NCI-H187 treated with DMSO at 0.1 percent for 48 hours (cell line): Measurements from ENCODE around the gene ZNF662.
A peak's percentile ranks its signal among the peaks of the same experiment; 100 is the strongest.
"Not testable (repeated sequence)": the region's sequence is repeated elsewhere in the genome, so short reads cannot be mapped to it uniquely, and the experiment has no call there.

Experiments used
- DNase-seq: peaks from one replicate; lab custom pipeline; 2025; lab: John Stamatoyannopoulos, UW

The ZNF662 gene

DNA sequence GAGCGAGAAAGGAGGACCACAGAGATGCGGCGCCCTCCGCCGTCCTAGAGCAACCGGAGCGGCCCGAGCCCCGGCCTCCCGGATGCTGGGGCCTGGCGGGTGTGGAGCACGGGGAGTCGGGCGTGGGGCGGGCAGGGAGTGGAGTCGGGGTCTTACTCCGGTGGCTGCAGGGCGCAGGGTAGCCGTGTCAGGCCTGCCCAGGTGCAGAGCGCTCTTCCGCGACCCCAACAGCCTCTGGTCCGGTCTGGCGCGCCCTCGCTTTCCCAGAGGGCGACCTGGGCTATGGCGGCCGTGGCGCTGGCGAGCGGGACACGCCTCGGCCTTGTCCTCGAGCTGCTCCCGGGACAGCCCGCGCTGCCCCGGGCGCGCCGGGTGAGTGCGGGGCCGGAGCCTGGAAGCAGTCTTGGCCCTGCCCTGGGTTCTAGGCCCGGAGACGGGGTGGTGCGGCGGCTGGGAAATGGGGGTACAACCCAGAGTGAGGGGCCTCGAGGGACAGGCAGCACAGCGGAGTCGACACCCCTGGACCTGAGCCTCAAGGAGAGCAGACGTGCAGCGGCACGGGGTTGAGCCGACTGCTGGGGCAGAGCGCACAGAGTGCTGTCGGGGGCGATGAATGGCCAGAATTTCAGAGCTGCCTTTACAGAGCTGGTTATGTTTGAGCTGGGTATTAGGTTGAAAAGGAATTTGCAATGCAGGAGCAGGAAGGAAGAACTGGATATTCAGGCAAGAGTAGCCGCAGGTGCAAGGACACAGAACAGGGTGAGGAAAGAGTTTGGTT lies at the start of gene ZNF662:
TSS of gene ZNF662 (plus strand) at position 73 of the 778 bp plus-strand sequence. CDS start 1,973 bp downstream, outside the sequence.
- DNase-seq: no peak

DNA sequence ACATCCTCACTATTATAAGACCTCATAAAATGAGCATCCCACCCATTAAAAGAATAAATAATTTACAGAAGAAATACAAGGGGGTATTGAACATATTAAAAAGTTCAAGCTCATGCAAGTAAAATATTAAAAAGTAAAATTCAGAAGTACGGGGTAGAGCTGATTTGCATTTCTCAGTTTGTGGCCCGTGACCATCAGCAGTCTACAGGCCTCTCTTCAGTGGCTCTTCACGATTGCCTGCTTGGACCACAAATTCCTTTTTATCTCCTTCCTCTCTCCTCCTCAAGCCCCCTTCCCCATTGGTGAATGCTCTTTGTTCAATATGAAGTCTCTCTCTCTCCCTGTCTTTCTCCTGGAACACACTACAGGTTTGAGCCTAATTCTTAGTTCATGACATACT lies 49.4 kb upstream of the ZNF662 start:
- no peak for DNase-seq

DNA sequence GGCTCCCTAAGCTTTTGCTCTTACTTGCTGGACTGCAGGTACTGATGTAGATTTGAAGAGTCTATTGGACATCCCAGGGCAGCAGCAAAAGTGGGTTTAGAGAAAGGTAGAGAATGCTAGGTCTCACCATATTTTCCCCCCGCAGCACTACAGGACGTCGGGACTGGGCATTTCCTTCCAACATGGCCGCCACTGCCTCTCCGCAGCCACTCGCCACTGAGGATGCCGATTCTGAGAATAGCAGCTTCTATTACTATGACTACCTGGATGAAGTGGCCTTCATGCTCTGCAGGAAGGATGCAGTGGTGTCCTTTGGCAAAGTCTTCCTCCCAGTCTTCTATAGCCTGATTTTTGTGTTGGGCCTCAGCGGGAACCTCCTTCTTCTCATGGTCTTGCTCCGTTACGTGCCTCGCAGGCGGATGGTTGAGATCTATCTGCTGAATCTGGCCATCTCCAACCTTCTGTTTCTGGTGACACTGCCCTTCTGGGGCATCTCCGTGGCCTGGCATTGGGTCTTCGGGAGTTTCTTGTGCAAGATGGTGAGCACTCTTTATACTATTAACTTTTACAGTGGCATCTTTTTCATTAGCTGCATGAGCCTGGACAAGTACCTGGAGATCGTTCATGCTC lies 41.5 kb upstream of the ZNF662 start:
- no peak for DNase-seq

DNA sequence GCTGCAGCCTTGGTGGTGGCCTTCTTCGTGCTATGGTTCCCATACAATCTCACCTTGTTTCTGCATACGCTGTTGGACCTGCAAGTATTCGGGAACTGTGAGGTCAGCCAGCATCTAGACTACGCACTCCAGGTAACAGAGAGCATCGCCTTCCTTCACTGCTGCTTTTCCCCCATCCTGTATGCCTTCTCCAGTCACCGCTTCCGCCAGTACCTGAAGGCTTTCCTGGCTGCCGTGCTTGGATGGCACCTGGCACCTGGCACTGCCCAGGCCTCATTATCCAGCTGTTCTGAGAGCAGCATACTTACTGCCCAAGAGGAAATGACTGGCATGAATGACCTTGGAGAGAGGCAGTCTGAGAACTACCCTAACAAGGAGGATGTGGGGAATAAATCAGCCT lies 40.7 kb upstream of the ZNF662 start:
- no peak for DNase-seq

DNA sequence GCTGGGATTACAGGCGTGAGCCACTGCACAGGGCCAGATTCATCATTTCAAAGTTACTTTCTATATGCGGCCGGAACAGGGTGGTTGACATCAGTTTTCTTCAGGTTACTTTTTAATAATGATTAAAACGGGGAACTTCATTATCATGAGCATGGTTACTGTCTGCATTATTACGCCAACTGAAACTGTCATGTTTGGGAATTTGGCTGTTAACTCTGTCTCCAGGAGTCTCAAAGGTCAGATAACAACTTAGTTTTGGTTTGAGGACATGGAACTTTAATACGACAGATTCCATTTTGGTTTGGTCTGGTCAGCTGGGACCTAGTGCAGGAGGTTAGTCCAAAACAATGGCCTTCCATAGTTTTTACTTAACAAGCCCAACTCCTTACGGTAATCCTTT lies 38.8 kb upstream of the ZNF662 start:
- DNase-seq: no peak

DNA sequence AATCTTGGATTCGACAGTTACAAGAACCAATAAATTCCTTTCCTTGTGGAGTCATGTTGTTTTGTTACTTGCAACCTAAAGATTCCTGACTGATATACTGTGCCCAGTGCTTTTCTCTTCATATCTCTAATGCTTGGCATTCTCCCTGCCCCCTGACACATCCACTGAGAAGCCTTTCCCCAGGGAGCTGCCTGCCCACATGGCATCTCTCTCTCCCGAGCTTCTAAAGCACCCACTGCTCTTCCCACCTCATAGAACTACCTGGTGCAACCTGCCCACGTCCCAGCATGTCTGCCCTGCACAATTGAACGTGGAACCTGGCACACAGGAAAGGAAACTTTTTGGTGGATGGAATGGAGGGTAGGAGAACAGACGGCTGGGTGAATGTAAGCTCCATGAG lies 37.1 kb upstream of the ZNF662 start:
- no peak for DNase-seq

GRCh38 chr3:42871592-42872196 lies 34.2 kb upstream of the ZNF662 start:
- no peak for DNase-seq

- no peak for DNase-seq
Observed at GRCh38 chr3:42872718-42873117, 33.2 kb upstream of the ZNF662 start.

GRCh38 chr3:42873221-42873982 lies 32.5 kb upstream of the ZNF662 start:
- no peak for DNase-seq

DNA sequence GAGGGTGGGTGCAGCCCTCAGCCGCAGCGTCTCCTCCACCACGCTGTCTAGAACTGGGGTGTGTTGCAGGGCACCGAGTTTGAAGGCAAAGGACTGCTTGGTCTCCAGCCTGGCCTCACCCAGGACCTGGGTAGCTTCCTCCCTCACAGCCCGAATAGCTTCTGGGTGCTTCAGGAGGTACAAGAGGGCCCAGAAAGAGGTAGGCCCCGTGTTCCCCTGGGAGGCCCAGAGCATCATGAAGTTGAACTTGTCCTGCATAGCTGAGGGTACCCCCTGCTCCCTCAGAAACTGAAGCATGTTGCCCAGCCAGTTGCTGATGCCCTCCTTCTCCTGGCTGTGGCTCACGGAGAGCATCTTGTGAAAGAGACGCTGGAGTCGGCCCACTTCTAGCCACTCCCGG lies 31.2 kb upstream of the ZNF662 start:
- no peak for DNase-seq

- no peak for DNase-seq
Observed at GRCh38 chr3:42875325-42876151, 30.4 kb upstream of the ZNF662 start, which contains the start of gene CYP8B1. Gene CYP8B1 (minus strand): TSS chr3:42875879. CDS start chr3:42875816, 63 bp downstream.

DNA sequence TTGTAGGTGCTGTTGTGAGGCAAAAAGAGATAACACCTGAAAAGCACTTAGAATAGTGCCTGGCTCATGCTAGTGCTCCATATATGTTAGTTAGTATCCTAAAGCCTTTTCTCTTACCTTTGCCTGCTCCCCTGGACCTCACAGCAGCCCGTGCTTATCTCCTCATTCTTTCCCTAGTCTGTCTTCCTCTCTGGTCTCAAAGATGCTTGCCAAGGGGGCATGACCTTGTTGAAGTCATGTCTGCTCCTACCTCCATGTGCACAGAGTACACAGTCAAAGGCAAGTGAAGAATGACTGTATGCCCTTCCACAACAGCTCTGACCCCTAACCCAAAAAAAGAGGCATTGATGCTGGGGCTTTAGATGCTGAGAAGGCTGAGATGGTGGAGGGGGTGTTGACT lies 29.5 kb upstream of the ZNF662 start:
- DNase-seq: no peak

- DNase-seq: no peak
Observed at GRCh38 chr3:42876940-42877720, 28.8 kb upstream of the ZNF662 start.

- DNase-seq: no peak
Observed at GRCh38 chr3:42877881-42878280, 28.1 kb upstream of the ZNF662 start.

- DNase-seq: no peak
Observed at GRCh38 chr3:42880183-42880582, 25.8 kb upstream of the ZNF662 start.

DNA sequence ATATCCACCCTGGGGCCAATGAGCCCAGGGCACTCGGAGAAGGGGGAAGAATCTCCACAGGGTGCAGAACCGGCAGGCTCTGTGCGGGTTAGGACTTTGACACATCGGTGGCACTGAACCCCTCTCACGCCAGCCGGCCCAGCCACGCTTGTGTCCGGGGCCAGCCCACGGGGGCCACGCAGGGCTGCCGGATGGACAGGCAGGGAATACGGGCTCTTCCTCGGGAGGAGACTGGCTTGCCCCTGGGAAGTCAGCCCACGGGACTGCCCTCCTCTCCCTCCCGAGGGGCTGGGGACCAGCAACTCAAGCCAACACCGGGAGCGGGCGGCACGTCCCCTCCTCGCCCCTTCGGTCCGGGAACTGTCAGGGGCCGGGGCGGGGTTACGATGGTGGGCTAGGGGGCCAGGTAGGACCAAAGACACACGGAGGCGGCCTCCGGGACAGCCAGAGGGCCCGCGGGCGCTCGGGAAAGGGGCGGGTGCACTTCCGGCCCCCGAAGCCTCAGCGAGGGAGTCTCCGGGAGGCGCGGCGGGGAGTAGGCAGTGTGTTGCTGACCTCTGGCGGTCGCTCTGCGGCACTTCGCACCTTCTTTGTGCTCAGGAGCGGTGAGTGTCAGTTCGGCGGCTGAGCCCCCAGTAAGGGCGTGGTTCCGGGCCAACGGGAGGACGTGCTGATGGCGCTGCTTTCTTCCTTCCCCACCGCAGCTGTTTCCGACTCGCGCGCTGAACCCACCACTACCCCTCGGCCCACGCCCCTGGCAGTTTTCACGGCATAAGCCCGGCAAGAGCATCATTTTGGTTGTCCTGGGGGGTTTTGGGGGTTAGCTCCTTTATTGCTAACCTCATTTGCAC lies 25.1 kb upstream of the ZNF662 start:
- DNase-seq: peak; percentile 1

GRCh38 chr3:42883251-42883930 lies 22.6 kb upstream of the ZNF662 start:
- DNase-seq: not testable (repeated sequence)

DNA sequence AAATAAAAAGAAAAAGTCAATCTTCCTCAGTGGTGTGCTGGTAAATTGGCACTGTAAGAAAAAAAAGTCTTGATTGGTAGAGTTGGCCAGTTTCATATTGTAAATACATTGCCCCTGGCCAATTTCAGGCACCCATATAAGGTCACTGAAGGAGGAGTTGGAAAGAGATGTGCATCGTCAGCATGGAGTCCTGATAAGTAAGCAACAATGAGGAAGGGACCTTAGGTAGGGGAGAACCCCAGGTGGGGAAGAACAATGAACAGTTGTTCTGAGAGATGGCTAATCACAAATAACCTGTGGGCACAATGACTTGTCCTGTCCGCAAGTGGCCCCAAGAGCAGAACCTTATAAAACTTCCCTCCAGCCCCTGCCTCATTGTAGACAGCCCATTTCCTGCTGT lies 21.6 kb upstream of the ZNF662 start:
- DNase-seq: no peak

DNA sequence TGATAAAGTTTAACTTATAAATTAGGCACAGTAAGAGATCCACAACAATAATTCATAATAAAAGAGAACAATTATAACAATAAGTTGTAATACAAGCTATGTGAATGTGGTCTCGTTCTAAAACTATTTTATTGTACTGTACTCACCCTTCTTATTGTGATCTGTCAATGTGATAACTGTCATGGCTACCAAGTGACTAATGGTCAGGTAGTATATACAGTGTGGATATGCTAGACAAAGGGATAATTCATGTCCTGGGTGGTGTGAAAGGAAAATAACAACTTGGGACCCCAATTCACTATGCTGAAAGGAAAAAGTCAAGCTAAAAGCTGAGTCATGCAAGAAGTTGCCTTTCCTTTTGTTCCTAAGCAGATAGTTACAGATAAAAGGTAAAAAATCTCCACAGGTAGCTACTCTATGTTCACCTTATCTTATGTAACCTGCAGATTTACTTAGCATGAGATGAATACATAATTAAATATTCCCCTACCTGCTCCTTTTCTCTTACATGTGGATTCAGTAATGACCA lies 19.6 kb upstream of the ZNF662 start:
- DNase-seq: no peak
